A673 (cell line): Measurements from ENCODE around the gene UPF1. TPM values are rescaled to one million over a fixed set of nuclear protein-coding genes. Genes with fewer than 3 reads are reported as not detected.
A peak's percentile ranks its signal among the peaks of the same experiment; 100 is the strongest.

ENCODE experiments used
- BruUV-seq: library from RNA; stranded (reverse); fragments of 400-500 nt; replicated peaks from 2 replicates; lab custom pipeline; 2021; lab: Mats Ljungman, UMichigan
- CTCF ChIA-PET: fragments of 300-600 bp; sonication (Branson Sonifier 250); formaldehyde crosslinking; loops from one replicate; lab custom pipeline; 2022; ENCODE audit warnings: antibody characterized with exemption; lab: Charles Lee
- POLR2A ChIA-PET: fragments of 300-600 bp; sonication (Branson Sonifier 250); formaldehyde crosslinking; loops from one replicate; lab custom pipeline; 2022; ENCODE audit warnings: antibody characterized with exemption; ENCODE audit not compliant: low non-redundant PET; lab: Charles Lee
- DNase-seq: peaks from one replicate; pipeline ENCODE4 v3.0.0-alpha.2; 2015; ENCODE audit warnings: low spot score
- H3K27ac ChIP-seq: fragments of 200-600 bp; sonication (generic); 2 replicates; pipeline ENCODE4 v1.5.1; 2016; ENCODE audit warnings: mixed run types, low read depth, mild to moderate bottlenecking, mixed read lengths, antibody characterized with exemption, low read length; ENCODE audit not compliant: poor library complexity, severe bottlenecking
- H3K27me3 ChIP-seq: fragments of 200-600 bp; sonication (generic); replicated peaks from 2 replicates; pipeline ENCODE4 v1.6.1; 2017; ENCODE audit warnings: mixed run types, low read depth, mild to moderate bottlenecking, mixed read lengths, antibody characterized with exemption, low read length; ENCODE audit not compliant: insufficient read depth, poor library complexity
- H3K36me3 ChIP-seq: fragments of 200-600 bp; sonication (generic); 2 replicates; pipeline ENCODE4 v1.6.1; 2016; ENCODE audit warnings: mixed run types, mild to moderate bottlenecking, mixed read lengths, antibody characterized with exemption, low read length; ENCODE audit not compliant: insufficient read depth, poor library complexity, severe bottlenecking
- H3K4me1 ChIP-seq: fragments of 200-600 bp; sonication (generic); 2 replicates; pipeline ENCODE4 v1.6.1; 2017; ENCODE audit warnings: mixed run types, mild to moderate bottlenecking, mixed read lengths, antibody characterized with exemption, low read length; ENCODE audit not compliant: insufficient read depth, poor library complexity, severe bottlenecking
- H3K4me3 ChIP-seq: fragments of 200-600 bp; sonication (generic); 2 replicates; pipeline ENCODE4 v1.5.1; 2016; ENCODE audit warnings: low read depth, mixed run types, mild to moderate bottlenecking, mixed read lengths, low read length; ENCODE audit not compliant: poor library complexity, severe bottlenecking
- H3K9me3 ChIP-seq: fragments of 200-600 bp; sonication (generic); 2 replicates; pipeline ENCODE4 v1.6.1; 2016; ENCODE audit warnings: mixed run types, low read depth, mild to moderate bottlenecking, mixed read lengths, antibody characterized with exemption, low read length; ENCODE audit not compliant: poor library complexity, severe bottlenecking
- CTCF ChIP-seq: fragments of 300-800, 200-600 bp; sonication (generic); conservative IDR thresholded peaks from 2 replicates; pipeline ENCODE4 v1.5.1; 2017; ENCODE audit warnings: low read depth, mild to moderate bottlenecking, antibody characterized with exemption, low read length, moderate library complexity, mixed read lengths
- EZH2 ChIP-seq: fragments of 200-600 bp; sonication (generic); IDR thresholded peaks from 2 replicates; pipeline ENCODE4 v1.6.1; 2017; ENCODE audit warnings: borderline replicate concordance, low read depth, mild to moderate bottlenecking, mixed read lengths, antibody characterized with exemption, low read length; ENCODE audit not compliant: poor library complexity, severe bottlenecking
- intact Hi-C: fragments of 100-400 bp; cut with micrococcal nuclease; formaldehyde crosslinking; loops from one replicate; pipeline ENCODE4 v1.10.0; 2022; ENCODE audit not compliant: unreplicated experiment
- total RNA-seq: library from RNA; stranded (reverse); gene quantifications from 2 replicates; pipeline ENCODE4 v1.2.3, GENCODE V29; 2021

UPF1 gene
- total RNA-seq, 1 experiment from 2014 or later, result 83.8 TPM

- peak; percentile 28; the same call in 1 of the 2 replicates for TF ChIP-seq CTCF
- no peak for TF ChIP-seq EZH2
- H3K27me3 ChIP-seq, result no peaks in the 10 kb centered on the region
- no peaks in the 10 kb centered on the region for H3K36me3 ChIP-seq
- CTCF ChIA-PET, result interaction anchor here (0.9 kb wide), 1 partner anchor 24 kb away, joined by 3 read pairs; the partner anchor contains the start of genes COPE and DDX49
- H3K9me3 ChIP-seq, result no peaks in the 10 kb centered on the region
- POLR2A ChIA-PET, result no interaction called here
- peaks cover 10% of the 10 kb centered on the region for H3K4me1 ChIP-seq
- no peak overlapping the region for H3K27ac ChIP-seq
- BruUV-seq, result no TSS peak
- no peak for DNase-seq
- intact Hi-C loops, result no loop called here
- peak overlapping the region; percentile 60 for H3K4me3 ChIP-seq
These were observed 63.5 kb downstream of the UPF1 start for GRCh38 chr19:18895038-18895823.

- Histone ChIP-seq H3K27me3 (no peaks in the 10 kb centered on the region), H3K9me3 (no peaks in the 10 kb centered on the region), H3K36me3 (no peaks in the 10 kb centered on the region), H3K4me3 (peak within 1 kb of the TSS; percentile 60), H3K27ac (no peak within 1 kb of the TSS), H3K4me1 (peaks cover 10% of the 10 kb centered on the region)
- intact Hi-C loops, result no loop called here
- TF ChIP-seq EZH2 (no peak), CTCF (no peak)
- BruUV-seq, result no TSS peak
- POLR2A ChIA-PET, result no interaction called here
- CTCF ChIA-PET, result interaction anchor here (0.9 kb wide), 1 partner anchor 23 kb away, joined by 3 read pairs; the partner anchor contains the start of genes COPE and DDX49
- peak; percentile 57 for DNase-seq
These were observed 64.1 kb downstream of the UPF1 start, which contains the start of gene CERS1 for GRCh38 chr19:18895824-18896341. Gene CERS1, minus strand, starts transcription at chr19:18896158. Its CDS starts 86 bp downstream, at chr19:18896072.

GRCh38 chr19:18896421-18896841 lies 64.7 kb downstream of the UPF1 start:
- DNase-seq, result peak; percentile 54
- Histone ChIP-seq H3K4me3 (peak overlapping the region; percentile 60), H3K27ac (no peak overlapping the region), H3K4me1 (peaks cover 10% of the 10 kb centered on the region), H3K36me3 (no peaks in the 10 kb centered on the region), H3K27me3 (no peaks in the 10 kb centered on the region), H3K9me3 (no peaks in the 10 kb centered on the region)
- TF ChIP-seq EZH2, result no peak
- TF ChIP-seq CTCF, result no peak
- no TSS peak for BruUV-seq
- intact Hi-C loops, result no loop called here
- ChIA-PET POLR2A (no interaction called here), CTCF (interaction anchor here (0.9 kb wide), 1 partner anchor 23 kb away, joined by 3 read pairs; the partner anchor contains the start of genes COPE and DDX49)
